IPS-15b (cell line): Measurements from ENCODE around the gene FAM117B.
"Not testable (repeated sequence)": the region's sequence is repeated elsewhere in the genome, so short reads cannot be mapped to it uniquely, and the experiment has no call there.

Source experiments
- H3K27me3 ChIP-seq: one replicate; pipeline ENCODE4 v1.6.1; 2013; ENCODE audit warnings: low read length; ENCODE audit not compliant: control insufficient read depth, insufficient read depth
- H3K36me3 ChIP-seq: one replicate; pipeline ENCODE4 v1.6.1; 2013; ENCODE audit warnings: low read length; ENCODE audit not compliant: control insufficient read depth, insufficient read depth
- H3K4me1 ChIP-seq: one replicate; pipeline ENCODE4 v1.6.1; 2013; ENCODE audit warnings: mild to moderate bottlenecking, low read length; ENCODE audit not compliant: control insufficient read depth, insufficient read depth
- H3K4me3 ChIP-seq: one replicate; pipeline ENCODE4 v1.5.1; 2013; ENCODE audit warnings: low read depth, low read length
- H3K9ac ChIP-seq: one replicate; pipeline ENCODE4 v1.6.1; 2013; ENCODE audit warnings: low read depth, mild to moderate bottlenecking, low read length
- H3K9me3 ChIP-seq: one replicate; pipeline ENCODE4 v1.6.1; 2013; ENCODE audit warnings: mild to moderate bottlenecking, low read length; ENCODE audit not compliant: control insufficient read depth, insufficient read depth

Gene FAM117B

DNA sequence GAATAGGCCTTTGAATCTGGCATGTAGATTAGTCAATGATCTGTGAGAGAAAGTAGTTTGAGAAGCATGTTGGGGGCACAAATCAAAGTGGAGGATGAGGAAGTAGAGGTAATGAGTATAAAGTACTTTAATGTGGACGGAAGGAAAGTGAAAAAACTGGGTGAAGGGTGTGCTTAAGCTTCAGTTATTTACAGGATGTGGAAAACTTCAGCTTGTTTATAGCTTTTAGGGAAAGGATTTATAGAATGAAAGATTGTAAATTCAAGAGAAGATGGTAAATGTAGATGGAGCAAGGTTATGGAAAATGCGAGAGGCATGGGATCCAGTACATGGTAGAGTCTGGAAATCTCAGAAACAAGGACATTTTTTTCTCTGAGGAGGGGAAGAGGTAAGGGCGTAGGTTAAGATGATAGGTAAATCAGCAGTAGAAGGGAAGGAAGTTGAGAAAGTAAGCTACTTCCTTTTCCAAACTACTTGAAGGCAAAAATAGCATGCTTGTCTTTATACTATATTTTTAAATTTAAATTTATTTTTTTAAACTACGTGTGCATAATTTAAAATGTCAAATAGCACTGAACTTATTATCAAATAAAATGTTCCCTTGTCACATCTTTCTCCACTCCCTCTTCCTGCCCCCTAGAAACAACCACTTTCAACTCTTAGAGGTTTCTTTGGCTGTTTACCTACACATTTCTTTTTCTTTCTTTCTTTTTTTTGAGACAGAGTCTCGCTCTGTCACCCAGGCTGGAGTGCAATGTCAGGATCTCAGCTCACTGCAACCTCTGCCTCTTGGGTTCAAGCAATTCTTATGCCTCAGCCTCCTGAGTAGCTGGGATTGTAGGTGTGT, 8.5 kb downstream of the FAM117B start:
- Histone ChIP-seq H3K9me3 (no peaks in the 10 kb centered on the region), H3K4me1 (peaks cover 2% of the 10 kb centered on the region), H3K36me3 (no peaks in the 10 kb centered on the region), H3K4me3 (no peak overlapping the region), H3K27me3 (no peaks in the 10 kb centered on the region), H3K9ac (no peak overlapping the region)

DNA sequence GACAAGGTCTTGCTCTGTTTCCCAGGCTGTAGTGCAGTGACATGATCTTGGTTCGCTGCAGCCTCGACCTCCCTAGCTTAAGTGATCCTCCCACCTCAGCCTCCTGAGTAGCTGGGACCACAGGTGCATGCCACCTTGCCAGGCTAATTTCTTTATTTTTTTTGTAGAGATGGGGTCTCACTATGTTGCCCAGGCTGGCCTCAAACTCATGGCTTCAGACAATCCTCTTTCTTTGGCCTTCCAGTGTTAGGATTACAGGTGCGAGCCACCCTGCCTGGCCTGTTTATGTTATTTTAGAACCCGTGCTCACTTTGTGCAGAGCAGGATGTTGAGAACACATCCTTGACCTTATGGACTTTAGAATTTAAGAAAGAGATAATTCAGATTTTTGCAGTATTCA, 17.4 kb downstream of the FAM117B start:
- Histone ChIP-seq H3K27me3 (no peaks in the 10 kb centered on the region), H3K4me3 (no peak overlapping the region)

DNA sequence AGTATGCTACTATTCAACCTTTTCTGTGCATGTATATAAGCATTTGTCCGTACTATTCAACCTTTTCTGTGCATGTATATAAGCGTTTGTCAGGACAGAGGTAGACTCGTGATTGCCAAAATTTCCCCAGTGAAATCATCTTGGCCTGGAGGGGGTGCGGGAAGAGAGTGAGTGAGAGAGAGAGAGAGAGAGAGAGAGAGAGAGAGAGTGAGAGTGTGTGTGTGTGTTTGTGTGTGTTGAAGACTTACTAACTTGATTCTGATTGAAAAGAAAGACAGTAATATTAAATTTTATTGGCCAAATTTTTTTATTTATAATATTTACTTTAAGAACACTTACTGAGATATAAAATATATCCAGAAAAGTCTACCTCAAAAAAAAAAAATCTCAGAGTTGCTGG, 19.1 kb downstream of the FAM117B start:
- Histone ChIP-seq H3K36me3 (no peaks in the 10 kb centered on the region), H3K4me1 (no peaks in the 10 kb centered on the region)

More for the DNA sequence above, 17.4 kb downstream of the FAM117B start:
- Histone ChIP-seq H3K9me3 (no peaks in the 10 kb centered on the region), H3K9ac (no peak overlapping the region), H3K4me1 (peaks cover 2% of the 10 kb centered on the region), H3K36me3 (no peaks in the 10 kb centered on the region)

DNA sequence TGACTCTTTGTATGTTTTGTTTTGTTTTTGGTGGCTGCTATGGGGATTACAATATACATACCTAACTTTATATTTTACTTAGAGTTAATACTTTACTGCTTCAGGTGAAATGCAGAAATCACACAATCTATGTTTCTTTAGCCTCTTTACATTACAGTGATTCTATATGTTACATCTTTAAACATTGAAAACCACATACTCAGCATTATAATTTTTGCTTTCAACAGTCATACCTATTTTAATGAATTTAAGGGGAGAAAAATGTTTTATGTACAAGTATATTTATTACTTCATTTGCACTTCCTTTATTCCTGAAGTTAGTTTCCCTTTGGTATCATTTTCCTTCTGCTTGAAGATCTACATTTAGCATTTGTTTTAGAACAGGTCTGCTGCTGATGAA, 23.1 kb downstream of the FAM117B start:
- Histone ChIP-seq H3K9ac (no peak overlapping the region), H3K9me3 (no peaks in the 10 kb centered on the region), H3K36me3 (no peaks in the 10 kb centered on the region), H3K4me3 (no peak overlapping the region), H3K4me1 (no peaks in the 10 kb centered on the region), H3K27me3 (no peaks in the 10 kb centered on the region)

More for the DNA sequence above, 19.1 kb downstream of the FAM117B start:
- no peaks in the 10 kb centered on the region for H3K9me3 ChIP-seq
- H3K4me3 ChIP-seq: no peak overlapping the region
- no peak overlapping the region for H3K9ac ChIP-seq
- H3K27me3 ChIP-seq: no peaks in the 10 kb centered on the region

DNA sequence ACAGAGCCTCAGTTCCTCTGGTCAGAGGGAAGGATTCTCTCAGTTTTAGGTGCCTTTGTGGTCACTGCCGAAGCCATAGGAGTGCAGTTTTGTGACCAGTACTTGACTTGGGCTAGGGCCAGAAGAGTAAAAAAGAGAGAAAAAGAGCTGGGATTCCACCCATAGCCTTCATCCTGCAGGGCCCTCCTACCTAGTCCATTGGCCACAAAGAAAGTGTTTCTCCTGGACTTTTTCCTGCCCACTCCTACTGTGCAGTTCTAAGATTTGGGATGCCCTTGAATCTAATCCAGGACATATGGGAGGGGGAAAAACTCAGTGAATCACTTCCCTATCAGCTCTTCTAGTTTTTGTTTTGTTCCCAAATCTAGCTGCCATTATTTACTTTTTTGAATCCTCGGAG, 26.0 kb downstream of the FAM117B start:
- Histone ChIP-seq H3K4me1 (no peaks in the 10 kb centered on the region), H3K9me3 (no peaks in the 10 kb centered on the region), H3K4me3 (no peak overlapping the region), H3K36me3 (no peaks in the 10 kb centered on the region), H3K9ac (no peak overlapping the region), H3K27me3 (no peaks in the 10 kb centered on the region)

DNA sequence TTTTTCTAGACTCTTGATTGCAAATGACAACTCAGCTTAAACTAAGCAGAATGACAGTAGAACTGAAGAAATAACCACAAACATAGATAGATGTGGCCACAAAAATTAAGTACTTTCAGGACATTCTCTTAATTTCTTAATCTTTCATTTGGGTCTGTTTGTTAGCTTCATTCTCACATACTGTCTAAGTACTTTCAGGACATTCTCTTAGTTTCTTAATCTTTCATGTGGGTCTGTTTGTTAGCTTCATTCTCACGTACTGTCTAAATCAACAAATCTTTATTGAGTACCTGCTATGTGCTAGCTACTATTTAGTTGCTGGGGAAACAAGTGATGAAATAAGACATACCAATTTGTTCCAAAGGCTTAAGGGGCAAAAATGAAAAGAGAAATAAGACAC, 35.1 kb downstream of the FAM117B start:
- no peaks in the 10 kb centered on the region for H3K27me3 ChIP-seq
- H3K4me1 ChIP-seq: no peaks in the 10 kb centered on the region
- H3K36me3 ChIP-seq: no peaks in the 10 kb centered on the region
- no peak overlapping the region for H3K9ac ChIP-seq
- no peak overlapping the region for H3K4me3 ChIP-seq
- H3K9me3 ChIP-seq: no peaks in the 10 kb centered on the region

DNA sequence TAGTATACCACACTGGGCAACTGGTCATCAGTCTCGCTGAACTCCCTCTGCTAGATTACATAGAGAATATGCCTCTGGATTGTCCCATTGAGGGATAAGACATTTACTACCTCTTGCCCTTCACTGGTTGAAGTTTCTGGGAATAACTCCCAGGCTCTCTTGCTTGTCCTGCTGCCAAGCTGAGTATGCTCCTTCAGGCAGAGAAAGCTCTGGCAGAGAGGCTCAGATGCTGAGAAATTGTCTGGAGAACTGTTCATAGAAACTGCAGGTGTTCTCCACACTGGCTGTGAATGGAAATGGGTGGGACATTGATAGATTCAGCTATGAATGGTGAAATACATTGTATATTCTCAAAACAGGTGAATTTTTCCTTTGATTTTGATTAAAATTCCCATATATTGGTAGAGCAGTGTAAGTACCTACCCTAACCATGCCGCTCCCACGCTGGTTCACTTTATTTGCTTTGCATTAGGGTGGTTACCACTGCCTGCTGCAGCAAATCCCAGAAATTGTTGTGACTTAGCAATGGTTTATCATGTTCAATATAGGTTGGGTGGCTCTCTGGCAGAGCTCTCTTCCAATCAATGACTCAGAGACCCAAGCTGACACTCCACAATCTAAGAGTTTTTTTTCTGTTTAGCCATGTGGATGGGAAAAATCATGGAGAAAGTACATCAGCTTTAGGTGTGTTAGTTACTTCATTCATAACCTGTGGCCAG, 36.7 kb downstream of the FAM117B start:
- no peaks in the 10 kb centered on the region for H3K9me3 ChIP-seq
- no peaks in the 10 kb centered on the region for H3K4me1 ChIP-seq
- H3K9ac ChIP-seq: no peak overlapping the region
- no peak overlapping the region for H3K4me3 ChIP-seq
- H3K27me3 ChIP-seq: no peaks in the 10 kb centered on the region
- H3K36me3 ChIP-seq: no peaks in the 10 kb centered on the region

DNA sequence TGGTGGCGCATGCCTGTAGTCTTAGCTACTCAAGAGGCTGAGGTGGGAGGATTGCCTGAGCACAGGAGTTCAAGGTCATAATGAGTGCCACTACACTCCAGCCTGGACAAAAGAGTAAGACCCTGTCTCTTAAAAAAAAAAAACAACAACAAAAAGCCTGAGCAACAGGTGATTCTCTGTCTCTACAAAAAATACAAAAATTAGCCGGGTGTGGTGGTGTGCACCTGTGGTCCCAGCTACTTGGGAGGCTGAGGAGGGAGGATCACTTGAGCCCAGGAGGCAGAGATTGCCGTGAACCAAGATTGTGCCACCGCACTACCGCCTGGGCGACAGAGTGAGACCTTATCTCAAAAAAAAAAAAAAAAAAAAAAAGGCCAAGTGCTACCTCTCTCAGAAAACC, 40.3 kb downstream of the FAM117B start:
- not testable (repeated sequence) for H3K9ac ChIP-seq, H3K4me3 ChIP-seq, H3K36me3 ChIP-seq, H3K9me3 ChIP-seq, H3K4me1 ChIP-seq, H3K27me3 ChIP-seq

DNA sequence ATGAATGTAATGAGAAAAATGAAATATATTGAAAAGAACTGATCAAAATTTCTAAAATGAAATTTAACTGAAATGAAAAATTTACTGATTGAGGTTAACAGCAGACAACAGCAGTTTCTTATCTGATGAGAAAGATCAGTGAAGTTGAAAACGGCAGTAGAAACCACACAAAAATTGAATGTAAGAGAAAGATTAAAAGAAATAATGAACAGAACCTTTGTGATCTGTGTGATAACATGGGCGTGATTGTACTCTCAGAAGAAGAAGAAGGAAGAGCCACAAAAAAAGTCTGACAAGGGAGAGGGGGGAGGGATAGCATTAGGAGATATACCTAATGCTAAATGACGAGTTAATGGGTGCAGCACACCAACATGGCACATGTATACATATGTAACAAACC, 45.2 kb downstream of the FAM117B start:
- Histone ChIP-seq H3K9me3 (no peaks in the 10 kb centered on the region), H3K36me3 (no peaks in the 10 kb centered on the region), H3K4me3 (no peak overlapping the region), H3K4me1 (peaks cover 4% of the 10 kb centered on the region), H3K9ac (no peak overlapping the region), H3K27me3 (no peaks in the 10 kb centered on the region)

DNA sequence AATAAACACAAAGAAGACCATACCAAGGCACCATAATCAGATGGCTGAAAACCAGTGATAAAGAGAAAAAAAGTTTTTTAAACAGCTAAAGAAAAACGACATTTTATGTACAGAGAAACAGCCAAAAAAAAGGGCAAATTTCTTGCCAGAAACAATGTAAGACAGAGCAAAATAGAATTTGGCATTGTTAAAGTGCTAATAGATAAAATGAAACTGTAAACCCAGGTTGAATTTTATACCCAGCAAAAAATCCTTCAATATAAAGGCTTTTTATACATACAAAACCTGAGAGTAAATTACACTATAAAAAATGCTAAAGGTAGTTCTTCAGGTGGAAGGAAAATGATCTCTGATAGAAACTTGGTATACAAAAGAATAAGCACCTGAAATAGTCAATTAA, 45.7 kb downstream of the FAM117B start:
- H3K4me1 ChIP-seq: peaks cover 4% of the 10 kb centered on the region
- H3K4me3 ChIP-seq: no peak overlapping the region

DNA sequence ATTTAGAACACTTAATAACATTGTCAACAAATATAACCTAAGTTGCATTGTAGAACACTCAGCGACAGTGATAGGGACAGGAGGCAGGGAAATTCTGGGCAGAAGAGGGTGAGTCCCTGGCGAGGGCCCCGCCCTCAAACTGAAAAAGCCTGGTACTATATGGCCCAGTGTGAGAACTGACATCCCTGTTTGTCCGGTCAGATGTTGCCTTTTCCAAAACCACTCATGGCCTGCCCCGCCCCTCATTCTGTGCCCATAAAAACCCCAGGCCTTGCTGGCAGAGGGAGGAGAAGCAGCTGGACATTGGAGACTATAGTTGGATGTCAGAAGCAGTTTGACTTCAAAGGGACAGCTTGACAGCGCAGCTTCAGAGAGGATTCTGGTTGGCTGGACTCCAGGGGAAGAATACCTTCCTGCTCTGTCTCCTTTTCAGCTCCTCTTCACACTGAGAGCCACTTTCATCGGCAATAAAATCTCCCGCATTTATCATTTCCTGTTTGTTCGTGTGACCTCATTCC, 47.0 kb downstream of the FAM117B start:
- no peak overlapping the region for H3K9ac ChIP-seq
- H3K4me1 ChIP-seq: peaks cover 4% of the 10 kb centered on the region
- no peaks in the 10 kb centered on the region for H3K9me3 ChIP-seq

More for the DNA sequence above, 45.7 kb downstream of the FAM117B start:
- Histone ChIP-seq H3K9ac (no peak overlapping the region), H3K9me3 (no peaks in the 10 kb centered on the region), H3K27me3 (no peaks in the 10 kb centered on the region), H3K36me3 (no peaks in the 10 kb centered on the region)

DNA sequence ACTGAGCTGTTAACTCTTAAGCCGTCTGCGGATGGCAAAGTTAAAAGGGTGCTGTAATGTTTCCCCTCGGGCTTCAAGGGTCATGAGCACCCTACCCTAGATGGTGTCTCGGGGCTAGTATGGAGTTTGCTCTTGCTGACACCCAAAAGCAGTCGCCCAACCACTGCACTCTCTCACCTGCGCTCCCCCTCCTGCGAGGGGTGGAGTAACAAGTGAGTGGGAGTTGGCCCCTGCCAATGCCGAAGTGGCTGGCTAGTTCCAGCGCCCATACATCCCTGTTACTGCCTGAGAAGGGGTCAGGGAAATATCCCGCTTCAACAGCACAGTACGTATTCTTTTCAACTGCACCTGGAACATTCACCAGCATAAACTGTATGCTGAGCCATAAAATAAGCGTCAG, 47.5 kb downstream of the FAM117B start:
- Histone ChIP-seq H3K9ac (no peak overlapping the region), H3K27me3 (no peaks in the 10 kb centered on the region), H3K4me3 (peak overlapping the region; percentile 42), H3K9me3 (no peaks in the 10 kb centered on the region), H3K36me3 (no peaks in the 10 kb centered on the region), H3K4me1 (peaks cover 4% of the 10 kb centered on the region)

More for the DNA sequence above, 47.0 kb downstream of the FAM117B start:
- Histone ChIP-seq H3K36me3 (no peaks in the 10 kb centered on the region), H3K27me3 (no peaks in the 10 kb centered on the region), H3K4me3 (peak overlapping the region; percentile 42)
